Immature natural killer cell (primary cell): ENCODE measurements around the gene ARL6IP6. TPM values are rescaled to one million over a fixed set of nuclear protein-coding genes. Genes with fewer than 3 reads are reported as not detected.

Experiments used
- DNase-seq, 3 donors: peaks; one replicate each; pipeline ENCODE4 v3.0.0; 2022; ENCODE audit warnings: mixed read lengths in 1 of 3
- H3K27ac Mint-ChIP-seq, 6 donors: one replicate each; pipeline ENCODE4 v1.8.0; 2020; ENCODE audit warnings: mixed read lengths in 6 of 6, mild to moderate bottlenecking in 5 of 6, inconsistent platforms in 4 of 6, moderate library complexity in 3 of 6
- H3K27me3 Mint-ChIP-seq, 3 donors: one replicate each; pipeline ENCODE4 v1.8.0; 2020 to 2021; ENCODE audit warnings: low read depth in 3 of 3, mild to moderate bottlenecking in 3 of 3, mixed read lengths in 3 of 3, moderate library complexity in 3 of 3, inconsistent platforms in 1 of 3
- H3K36me3 Mint-ChIP-seq, 3 donors: one replicate each; pipeline ENCODE4 v1.8.0; 2020; ENCODE audit warnings: mixed read lengths in 3 of 3, inconsistent platforms in 2 of 3, mild to moderate bottlenecking in 2 of 3
- H3K4me1 Mint-ChIP-seq, 2 donors: one replicate each; pipeline ENCODE4 v1.8.0; 2020; ENCODE audit warnings: inconsistent platforms in 2 of 2, mild to moderate bottlenecking in 2 of 2, mixed read lengths in 2 of 2, moderate library complexity in 1 of 2
- H3K4me3 Mint-ChIP-seq, 5 donors: one replicate each; pipeline ENCODE4 v1.8.0; 2020; ENCODE audit warnings: mild to moderate bottlenecking in 5 of 5, mixed read lengths in 5 of 5, inconsistent platforms in 3 of 5, moderate library complexity in 3 of 5
- H3K9me3 Mint-ChIP-seq, 6 donors: one replicate each; pipeline ENCODE4 v1.8.0; 2020; ENCODE audit warnings: mild to moderate bottlenecking in 6 of 6, mixed read lengths in 6 of 6, inconsistent platforms in 4 of 6, moderate library complexity in 3 of 6
- polyA plus RNA-seq, 3 donors: library from polyadenylated mRNA; unstranded; fragments of 300-500 nt; fragmentation: Illumina TruSeq; gene quantifications; one replicate each; pipeline ENCODE4 v1.2.3, GENCODE V29; 2021

ARL6IP6 gene
- polyA plus RNA-seq, 3 donors from 2014 or later, result 22.3 to 43.5 (median 23.5) TPM

- Mint-ChIP-seq H3K36me3 (no peaks in the 10 kb centered on the region), H3K27me3 (peaks cover 0 to 7% (median 0%) of the 10 kb centered on the region in 3 donors)
Observed at GRCh38 chr2:152782171-152782570, 63.8 kb downstream of the ARL6IP6 start.

GRCh38 chr2:152790883-152791282, 72.5 kb downstream of the ARL6IP6 start:
- H3K27ac Mint-ChIP-seq, result no peak overlapping the region
- no peaks in the 10 kb centered on the region for H3K36me3 Mint-ChIP-seq
- peaks cover 0 to 5% (median 3%) of the 10 kb centered on the region in 3 donors for H3K27me3 Mint-ChIP-seq
- no peak for DNase-seq
- no peaks in the 10 kb centered on the region for H3K9me3 Mint-ChIP-seq
- H3K4me3 Mint-ChIP-seq, result no peak overlapping the region
- H3K4me1 Mint-ChIP-seq, result no peaks in the 10 kb centered on the region

More at GRCh38 chr2:152782171-152782570, 63.8 kb downstream of the ARL6IP6 start:
- no peak for DNase-seq
- Mint-ChIP-seq H3K27ac (no peak overlapping the region), H3K4me3 (no peak overlapping the region), H3K9me3 (peaks cover 0 to 2% (median 0%) of the 10 kb centered on the region in 6 donors), H3K4me1 (no peaks in the 10 kb centered on the region)

- no peaks in the 10 kb centered on the region for H3K36me3 Mint-ChIP-seq
- no peaks in the 10 kb centered on the region for H3K4me1 Mint-ChIP-seq
- no peak overlapping the region for H3K4me3 Mint-ChIP-seq
- no peaks in the 10 kb centered on the region for H3K9me3 Mint-ChIP-seq
- no peak overlapping the region for H3K27ac Mint-ChIP-seq
- peaks cover 0 to 5% (median 3%) of the 10 kb centered on the region in 3 donors for H3K27me3 Mint-ChIP-seq
- DNase-seq, result no peak
Observed at GRCh38 chr2:152791979-152792378, 73.6 kb downstream of the ARL6IP6 start.

GRCh38 chr2:152792974-152793373, 74.6 kb downstream of the ARL6IP6 start:
- DNase-seq, result no peak
- Mint-ChIP-seq H3K36me3 (no peaks in the 10 kb centered on the region), H3K27ac (no peak overlapping the region), H3K4me1 (no peaks in the 10 kb centered on the region), H3K4me3 (no peak overlapping the region), H3K27me3 (peaks cover 0 to 5% (median 0%) of the 10 kb centered on the region in 3 donors), H3K9me3 (no peaks in the 10 kb centered on the region)

- peaks cover 1 to 4% (median 3%) of the 10 kb centered on the region in 3 donors for H3K27me3 Mint-ChIP-seq
- H3K36me3 Mint-ChIP-seq, result no peaks in the 10 kb centered on the region
- no peak overlapping the region for H3K27ac Mint-ChIP-seq
- no peak for DNase-seq
- H3K4me1 Mint-ChIP-seq, result no peaks in the 10 kb centered on the region
- no peak overlapping the region for H3K4me3 Mint-ChIP-seq
- no peaks in the 10 kb centered on the region for H3K9me3 Mint-ChIP-seq
Observed at GRCh38 chr2:152796941-152797340, 78.5 kb downstream of the ARL6IP6 start.

- peak overlapping the region in 1 of 5 donors; percentile 67 for H3K4me3 Mint-ChIP-seq
- peaks cover 0 to 6% (median 5%) of the 10 kb centered on the region in 3 donors for H3K27me3 Mint-ChIP-seq
- H3K36me3 Mint-ChIP-seq, result no peaks in the 10 kb centered on the region
- no peak overlapping the region for H3K27ac Mint-ChIP-seq
- DNase-seq, result no peak
- H3K4me1 Mint-ChIP-seq, result peaks cover 6 to 7% of the 10 kb centered on the region in 2 donors
- H3K9me3 Mint-ChIP-seq, result peaks cover 0 to 2% (median 0%) of the 10 kb centered on the region in 6 donors
Observed at GRCh38 chr2:152804687-152805408, 86.4 kb downstream of the ARL6IP6 start.

GRCh38 chr2:152811916-152812315, 93.5 kb downstream of the ARL6IP6 start:
- H3K27ac Mint-ChIP-seq, result no peak overlapping the region
- H3K9me3 Mint-ChIP-seq, result peaks cover 4 to 18% (median 10%) of the 10 kb centered on the region in 6 donors
- peaks cover 2 to 6% (median 3%) of the 10 kb centered on the region in 3 donors for H3K27me3 Mint-ChIP-seq
- H3K36me3 Mint-ChIP-seq, result peaks cover 0 to 4% (median 0%) of the 10 kb centered on the region in 3 donors
- no peak overlapping the region for H3K4me3 Mint-ChIP-seq
- peaks cover 30% of the 10 kb centered on the region in 2 donors for H3K4me1 Mint-ChIP-seq
- no peak for DNase-seq

Other genes with a start within 250 kb of the ARL6IP6 start
- gene PRPF40A, start 1.2 kb upstream of the ARL6IP6 start, polyA plus RNA-seq, result 100 to 1,000 TPM in 1 of 3 donors, 10 to 100 TPM in 2; 76.1 to 132 (median 85.7) TPM